HEK293T (cell line): ENCODE results near the gene MAPT.

ENCODE experiments used
- BHLHE40 ChIP-seq: fragments of 450-650 bp; IDR thresholded peaks from 2 replicates; pipeline ENCODE4 v1.6.1; 2016; ENCODE audit warnings: mild to moderate bottlenecking, moderate library complexity, borderline replicate concordance
- ELF4 ChIP-seq: fragments of 450-650 bp; IDR thresholded peaks from 2 replicates; pipeline ENCODE4 v1.6.1; 2017; ENCODE audit warnings: antibody characterized with exemption
- HDGF ChIP-seq: fragments of 450-650 bp; IDR thresholded peaks from 2 replicates; pipeline ENCODE4 v1.6.1; 2017; ENCODE audit warnings: antibody characterized with exemption, borderline replicate concordance
- PKNOX1 ChIP-seq: fragments of 450-650 bp; IDR thresholded peaks from 2 replicates; pipeline ENCODE4 v1.6.1; 2016
- TARDBP ChIP-seq: fragments of 450-650 bp; IDR thresholded peaks from 2 replicates; pipeline ENCODE4 v1.6.1; 2016
- ZNF384 ChIP-seq: fragments of 450-650 bp; IDR thresholded peaks from 2 replicates; pipeline ENCODE4 v1.6.1; 2016

DNA sequence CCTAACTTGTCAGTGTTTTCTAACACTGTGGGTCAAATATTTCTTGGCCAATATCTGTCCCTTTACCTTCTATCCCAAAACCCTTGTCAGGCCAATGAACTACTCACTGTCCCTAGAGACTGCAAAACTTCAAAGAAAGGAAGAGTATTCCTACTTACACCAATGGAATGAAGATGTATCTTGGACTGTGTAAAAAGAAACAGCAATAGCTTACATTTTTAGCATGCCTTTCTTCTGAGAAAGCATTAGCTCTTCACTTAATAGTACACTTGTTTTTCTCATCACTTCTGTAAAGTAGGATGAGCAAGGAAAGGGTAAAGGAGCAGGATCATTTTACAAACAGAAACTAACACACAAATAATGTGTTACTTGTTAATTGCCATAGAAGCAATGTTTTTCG, 178.6 kb downstream of the MAPT start:
- no peak for TF ChIP-seq BHLHE40
- TF ChIP-seq ELF4, result no peak
- no peak for TF ChIP-seq ZNF384
- TF ChIP-seq PKNOX1, result no peak
- TF ChIP-seq TARDBP, result no peak
- TF ChIP-seq HDGF, result no peak
